ENCODE data around the gene PGPEP1. TPM values are rescaled to one million over a fixed set of nuclear protein-coding genes. Genes with fewer than 3 reads are reported as not detected.

The PGPEP1 gene
- total RNA-seq, 4 donors from 2014 or later, result 15.0 to 50.3 (median 28.0) TPM

- peak overlapping the region in 1 of 4 donors; percentile 36 for H3K27ac ChIP-seq (replicated peaks in 1 of 4)
- H3K36me3 ChIP-seq, result no peaks in the 10 kb centered on the region
- peaks cover 0 to 37% (median 0%) of the 10 kb centered on the region in 4 donors for H3K27me3 ChIP-seq
- WGBS, result 100% methylated on average over 2 of the region's 3 CpGs
- no peak for TF ChIP-seq POLR2A (IDR thresholded peaks at IDR 0.05; ENCODE audit: low read depth)
- TF ChIP-seq EP300 (IDR thresholded peaks at IDR 0.05), result no peak
- TF ChIP-seq POLR2AphosphoS5 (IDR thresholded peaks at IDR 0.05), result no peak
- TF ChIP-seq CTCF (IDR thresholded peaks at IDR 0.05), result no peak
- DNase-seq (ENCODE audit: extremely low spot score), result no peak
- H3K9me3 ChIP-seq, result no peaks in the 10 kb centered on the region
- intact Hi-C loops (cut with DNase I), result no loop called here
- no peak overlapping the region for H3K4me3 ChIP-seq
- H3K4me1 ChIP-seq, result peaks cover 17 to 39% (median 35%) of the 10 kb centered on the region in 4 donors
Measured at GRCh38 chr19:18385359-18385674, 44.9 kb downstream of the PGPEP1 start.

- peak within 1 kb of the TSS; percentile 12 to 42 (median 22) for H3K4me3 ChIP-seq
- peaks cover 0 to 37% (median 0%) of the 10 kb centered on the region in 4 donors for H3K27me3 ChIP-seq
- TF ChIP-seq POLR2A (IDR thresholded peaks at IDR 0.05; ENCODE audit: low read depth), result no peak
- TF ChIP-seq POLR2AphosphoS5 (IDR thresholded peaks at IDR 0.05), result peak; percentile 47 to 69
- TF ChIP-seq CTCF (IDR thresholded peaks at IDR 0.05), result peak; percentile 21 to 49 (median 27)
- no peak for TF ChIP-seq EP300 (IDR thresholded peaks at IDR 0.05)
- H3K4me1 ChIP-seq, result peaks cover 12 to 33% (median 29%) of the 10 kb centered on the region in 4 donors
- 60% methylated on average over 12 of the region's 33 CpGs for WGBS
- H3K27ac ChIP-seq (replicated peaks in 1 of 4), result peak within 1 kb of the TSS in 2 of 4 donors; percentile 2 to 36
- peak; percentile 94 for DNase-seq (ENCODE audit: extremely low spot score)
- H3K9me3 ChIP-seq, result no peaks in the 10 kb centered on the region
- intact Hi-C loops (cut with DNase I), result no loop called here
- H3K36me3 ChIP-seq, result no peaks in the 10 kb centered on the region
Measured at GRCh38 chr19:18385675-18386542, 45.5 kb downstream of the PGPEP1 start, which contains the start of gene GDF15. TSS of gene GDF15 (plus strand) at chr19:18386158. CDS start at chr19:18386190, 32 bp downstream.

GRCh38 chr19:18386543-18387271, 46.3 kb downstream of the PGPEP1 start:
- H3K4me3 ChIP-seq, result peak overlapping the region; percentile 12 to 42 (median 22)
- intact Hi-C loops (cut with DNase I), result no loop called here
- H3K27me3 ChIP-seq, result peaks cover 0 to 37% (median 0%) of the 10 kb centered on the region in 4 donors
- no peaks in the 10 kb centered on the region for H3K36me3 ChIP-seq
- peaks cover 12 to 33% (median 29%) of the 10 kb centered on the region in 4 donors for H3K4me1 ChIP-seq
- TF ChIP-seq EP300 (IDR thresholded peaks at IDR 0.05) (no peak), CTCF (IDR thresholded peaks at IDR 0.05) (no peak), POLR2A (IDR thresholded peaks at IDR 0.05; ENCODE audit: low read depth) (no peak), POLR2AphosphoS5 (IDR thresholded peaks at IDR 0.05) (no peak)
- WGBS, result 80% methylated on average over 14 of the region's 14 CpGs
- peak overlapping the region in 2 of 4 donors; percentile 2 to 36 for H3K27ac ChIP-seq (replicated peaks in 1 of 4)
- no peak for DNase-seq (ENCODE audit: extremely low spot score)
- no peaks in the 10 kb centered on the region for H3K9me3 ChIP-seq

- Histone ChIP-seq H3K27ac (replicated peaks in 1 of 4) (peak overlapping the region; percentile 21 to 58 (median 50)), H3K36me3 (no peaks in the 10 kb centered on the region), H3K4me3 (peak overlapping the region; percentile 36 to 55 (median 42)), H3K27me3 (peaks cover 0 to 24% (median 0%) of the 10 kb centered on the region in 4 donors), H3K4me1 (peaks cover 12 to 33% (median 29%) of the 10 kb centered on the region in 4 donors), H3K9me3 (no peaks in the 10 kb centered on the region)
- intact Hi-C loops (cut with DNase I), result loop anchor here (2.0 kb wide), 1 partner anchor 22 kb away; no protein-coding TSS in a partner anchor
- TF ChIP-seq EP300 (IDR thresholded peaks at IDR 0.05), result no peak
- no peak for TF ChIP-seq POLR2A (IDR thresholded peaks at IDR 0.05; ENCODE audit: low read depth)
- TF ChIP-seq CTCF (IDR thresholded peaks at IDR 0.05), result peak in 2 of 3 experiments; percentile 96 to 99
- TF ChIP-seq POLR2AphosphoS5 (IDR thresholded peaks at IDR 0.05), result peak in 1 of 2 donors; percentile 80
- 25% methylated on average over 9 of the region's 86 CpGs for WGBS
- DNase-seq (ENCODE audit: extremely low spot score), result no peak
Measured at GRCh38 chr19:18388100-18388959, 47.9 kb downstream of the PGPEP1 start.

Measured in esophagus muscularis mucosa (tissue), 4 donors.